Subcutaneous adipose tissue (tissue), 4 donors: Measurements from ENCODE around the gene F11R. TPM values are rescaled to one million over a fixed set of nuclear protein-coding genes. Genes with fewer than 3 reads are reported as not detected.

ENCODE experiments used
- CTCF ChIP-seq: fragments of 450-650 bp; IDR thresholded peaks from one replicate; pipeline ENCODE4 v1.5.1; 2016; ENCODE audit warnings: low read depth, mild to moderate bottlenecking, control low read depth, antibody characterized with exemption, moderate library complexity
- total RNA-seq, 4 donors: library from RNA; depleted of rRNA; stranded (reverse); fragments of >200 nt; gene quantifications; one replicate each; pipeline ENCODE4 v1.1.0, GENCODE V29; 2016

The F11R gene
- total RNA-seq, 4 donors from 2014 or later: 38.6 to 133 (median 51.5) TPM

- no peak for TF ChIP-seq CTCF
Measured at GRCh38 chr1:160999376-160999775, 21.6 kb downstream of the F11R start.

GRCh38 chr1:160997323-160998038, 23.5 kb downstream of the F11R start:
- no peak for TF ChIP-seq CTCF

- no peak for TF ChIP-seq CTCF
Measured at GRCh38 chr1:160996178-160996577, 24.8 kb downstream of the F11R start.

- TF ChIP-seq CTCF: no peak
Measured at GRCh38 chr1:160993544-160994193, 27.3 kb downstream of the F11R start.

- TF ChIP-seq CTCF: no peak
Measured at GRCh38 chr1:160987359-160988050, 33.4 kb downstream of the F11R start.

GRCh38 chr1:160985723-160986122, 35.2 kb downstream of the F11R start:
- TF ChIP-seq CTCF: no peak
